GM12891 (cell line): ENCODE results near the gene POLA2.

ENCODE experiments used
- PAX5 ChIP-seq: IDR thresholded peaks from 2 replicates; pipeline ENCODE4 v1.6.1; 2011; ENCODE audit warnings: low read length, moderate library complexity, mild to moderate bottlenecking; ENCODE audit not compliant: insufficient read depth, severe bottlenecking
- POLR2A ChIP-seq: IDR thresholded peaks from 2 replicates; pipeline ENCODE4 v1.6.1; 2011; ENCODE audit warnings: low read depth, low read length, control low read depth
- POLR2AphosphoS5 ChIP-seq: IDR thresholded peaks from 2 replicates; pipeline ENCODE4 v1.6.1; 2011; ENCODE audit warnings: low read depth, low read length, control low read depth
- POU2F2 ChIP-seq: IDR thresholded peaks from 2 replicates; pipeline ENCODE4 v1.6.1; 2011; ENCODE audit warnings: low read depth, mild to moderate bottlenecking, control low read depth, low read length, moderate library complexity
- SPI1 ChIP-seq: IDR thresholded peaks from 2 replicates; pipeline ENCODE4 v1.6.1; 2011; ENCODE audit warnings: low read depth, low read length, control low read depth
- TAF1 ChIP-seq: IDR thresholded peaks from 2 replicates; pipeline ENCODE4 v1.6.1; 2011; ENCODE audit warnings: low read depth, low read length, control low read depth

- TF ChIP-seq POLR2A (no peak), TAF1 (no peak), POLR2AphosphoS5 (no peak), SPI1 (no peak), PAX5 (no peak), POU2F2 (no peak)
Observed at GRCh38 chr11:65309006-65309405, 47.2 kb downstream of the POLA2 start.
